Measurements from ENCODE around the gene MORN2.

Gene MORN2

GRCh38 chr2:38907743-38908562, 32.2 kb downstream of the MORN2 start:
- no peaks in the 10 kb centered on the region for H3K36me3 ChIP-seq (ENCODE audit: control insufficient read depth, insufficient read depth, low read length)
- no peaks in the 10 kb centered on the region for H3K27me3 ChIP-seq (replicated peaks; ENCODE audit: control insufficient read depth, insufficient read depth, low read length)
- TF ChIP-seq CTCF (IDR thresholded peaks at IDR 0.05; ENCODE audit: insufficient read depth, low read length, poor library complexity, severe bottlenecking): no peak
- H3K4me3 ChIP-seq (replicated peaks; ENCODE audit: low read depth, low read length): no peak overlapping the region
- DNase-seq (ENCODE audit: extremely low read depth, insufficient read length): peak; percentile 47

GRCh38 chr2:38909872-38910271, 34.1 kb downstream of the MORN2 start:
- Histone ChIP-seq H3K36me3 (ENCODE audit: control insufficient read depth, insufficient read depth, low read length) (no peaks in the 10 kb centered on the region), H3K4me3 (replicated peaks; ENCODE audit: low read depth, low read length) (no peak overlapping the region), H3K27me3 (replicated peaks; ENCODE audit: control insufficient read depth, insufficient read depth, low read length) (no peaks in the 10 kb centered on the region)
- no peak for TF ChIP-seq CTCF (IDR thresholded peaks at IDR 0.05; ENCODE audit: insufficient read depth, low read length, poor library complexity, severe bottlenecking)
- DNase-seq (ENCODE audit: extremely low read depth, insufficient read length): no peak

GRCh38 chr2:38911191-38911590, 35.4 kb downstream of the MORN2 start:
- Histone ChIP-seq H3K36me3 (ENCODE audit: control insufficient read depth, insufficient read depth, low read length) (no peaks in the 10 kb centered on the region), H3K27me3 (replicated peaks; ENCODE audit: control insufficient read depth, insufficient read depth, low read length) (no peaks in the 10 kb centered on the region; the same call in 1 of the 2 replicates), H3K4me3 (replicated peaks; ENCODE audit: low read depth, low read length) (no peak overlapping the region)
- no peak for TF ChIP-seq CTCF (IDR thresholded peaks at IDR 0.05; ENCODE audit: insufficient read depth, low read length, poor library complexity, severe bottlenecking)
- no peak for DNase-seq (ENCODE audit: extremely low read depth, insufficient read length)

GRCh38 chr2:38912619-38913018, 36.8 kb downstream of the MORN2 start:
- DNase-seq (ENCODE audit: extremely low read depth, insufficient read length): no peak
- Histone ChIP-seq H3K4me3 (replicated peaks; ENCODE audit: low read depth, low read length) (no peak overlapping the region), H3K36me3 (ENCODE audit: control insufficient read depth, insufficient read depth, low read length) (no peaks in the 10 kb centered on the region), H3K27me3 (replicated peaks; ENCODE audit: control insufficient read depth, insufficient read depth, low read length) (no peaks in the 10 kb centered on the region; the same call in 1 of the 2 replicates)
- TF ChIP-seq CTCF (IDR thresholded peaks at IDR 0.05; ENCODE audit: insufficient read depth, low read length, poor library complexity, severe bottlenecking): no peak

- no peak for DNase-seq (ENCODE audit: extremely low read depth, insufficient read length)
- Histone ChIP-seq H3K36me3 (ENCODE audit: control insufficient read depth, insufficient read depth, low read length) (no peaks in the 10 kb centered on the region), H3K4me3 (replicated peaks; ENCODE audit: low read depth, low read length) (no peak overlapping the region), H3K27me3 (replicated peaks; ENCODE audit: control insufficient read depth, insufficient read depth, low read length) (no peaks in the 10 kb centered on the region)
- no peak for TF ChIP-seq CTCF (IDR thresholded peaks at IDR 0.05; ENCODE audit: insufficient read depth, low read length, poor library complexity, severe bottlenecking)
Measured at GRCh38 chr2:38922389-38922788, 46.6 kb downstream of the MORN2 start.

All from GM06990 (cell line).